Neutrophil (primary cell): Measurements from ENCODE around the gene ST7.

Source experiments
- H3K27ac ChIP-seq: fragments of 200-600 bp; sonication (generic); 2 replicates; pipeline ENCODE4 v1.5.1; 2016; ENCODE audit warnings: mild to moderate bottlenecking, moderate library complexity
- H3K27me3 ChIP-seq: fragments of 200-600 bp; sonication (generic); 2 replicates; pipeline ENCODE4 v1.6.0; 2016; ENCODE audit warnings: mild to moderate bottlenecking
- H3K36me3 ChIP-seq: fragments of 200-600 bp; sonication (generic); 2 replicates; pipeline ENCODE4 v1.5.1; 2017
- H3K4me1 ChIP-seq, 2 experiments: fragments of 200-600 bp in 1 of 2; sonication (generic) in 1 of 2; 1 replicate in 1 of 2; 2 replicates in 1 of 2; pipeline versions ENCODE4 v1.5.1 to v1.6.1; 2013 to 2016; ENCODE audit warnings: low read depth in 1 of 2, low read length in 1 of 2, mild to moderate bottlenecking in 1 of 2, moderate library complexity in 1 of 2; ENCODE audit not compliant: control insufficient read depth in 1 of 2, insufficient read depth in 1 of 2
- H3K4me3 ChIP-seq, 2 experiments: fragments of 200-600 bp in 1 of 2; sonication (generic) in 1 of 2; 1 replicate in 1 of 2; 2 replicates in 1 of 2; pipeline ENCODE4 v1.5.1; 2013 to 2016; ENCODE audit warnings: low read depth in 1 of 2, low read length in 1 of 2, mild to moderate bottlenecking in 1 of 2, moderate library complexity in 1 of 2
- H3K9me3 ChIP-seq: fragments of 200-600 bp; sonication (generic); 2 replicates; pipeline ENCODE4 v1.5.1; 2016
- TF ChIP-seq, protein P1 (sequence below): fragments of 200-600 bp; sonication (generic); IDR thresholded peaks from 2 replicates; pipeline ENCODE4 v1.5.1; 2016; ENCODE audit warnings: antibody characterized with exemption

ST7 gene

DNA sequence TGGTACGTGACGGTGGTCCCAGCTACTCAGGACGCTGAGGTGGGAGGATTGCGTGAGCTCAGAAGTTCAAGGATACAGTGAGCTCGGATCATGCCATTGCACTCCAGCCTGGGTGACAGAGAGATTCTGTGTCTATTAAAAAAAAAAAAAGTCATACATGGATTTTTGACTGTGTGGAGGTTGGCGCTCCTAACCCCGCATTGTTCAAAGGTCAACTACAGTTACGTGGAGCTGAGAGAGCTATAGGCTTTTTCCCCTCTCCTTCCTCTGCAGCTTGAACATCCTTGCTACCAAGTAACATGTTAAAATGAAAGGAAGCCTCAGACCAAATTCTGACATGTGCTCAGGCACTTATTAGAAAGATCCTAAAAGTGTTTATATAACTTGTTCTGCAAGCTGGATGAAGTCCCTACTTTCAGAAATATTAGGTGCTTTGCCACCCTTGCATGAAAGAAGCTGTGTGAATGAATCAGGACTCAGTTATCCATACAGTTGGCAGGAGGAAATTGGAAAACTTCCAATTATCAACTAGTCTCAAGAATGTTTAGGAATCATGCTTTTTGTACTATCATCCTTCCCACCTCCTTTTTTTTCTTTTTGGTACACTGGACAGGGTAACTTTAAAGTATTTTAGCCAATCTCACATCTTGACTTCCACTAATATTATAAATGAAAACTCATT lies 12.5 kb upstream of the ST7 start:
- Histone ChIP-seq H3K27ac (no peak overlapping the region), H3K9me3 (no peaks in the 10 kb centered on the region), H3K27me3 (no peaks in the 10 kb centered on the region), H3K4me1 (no peaks in the 10 kb centered on the region), H3K4me3 (no peak overlapping the region), H3K36me3 (no peaks in the 10 kb centered on the region)
- TF ChIP-seq, protein P1, sequence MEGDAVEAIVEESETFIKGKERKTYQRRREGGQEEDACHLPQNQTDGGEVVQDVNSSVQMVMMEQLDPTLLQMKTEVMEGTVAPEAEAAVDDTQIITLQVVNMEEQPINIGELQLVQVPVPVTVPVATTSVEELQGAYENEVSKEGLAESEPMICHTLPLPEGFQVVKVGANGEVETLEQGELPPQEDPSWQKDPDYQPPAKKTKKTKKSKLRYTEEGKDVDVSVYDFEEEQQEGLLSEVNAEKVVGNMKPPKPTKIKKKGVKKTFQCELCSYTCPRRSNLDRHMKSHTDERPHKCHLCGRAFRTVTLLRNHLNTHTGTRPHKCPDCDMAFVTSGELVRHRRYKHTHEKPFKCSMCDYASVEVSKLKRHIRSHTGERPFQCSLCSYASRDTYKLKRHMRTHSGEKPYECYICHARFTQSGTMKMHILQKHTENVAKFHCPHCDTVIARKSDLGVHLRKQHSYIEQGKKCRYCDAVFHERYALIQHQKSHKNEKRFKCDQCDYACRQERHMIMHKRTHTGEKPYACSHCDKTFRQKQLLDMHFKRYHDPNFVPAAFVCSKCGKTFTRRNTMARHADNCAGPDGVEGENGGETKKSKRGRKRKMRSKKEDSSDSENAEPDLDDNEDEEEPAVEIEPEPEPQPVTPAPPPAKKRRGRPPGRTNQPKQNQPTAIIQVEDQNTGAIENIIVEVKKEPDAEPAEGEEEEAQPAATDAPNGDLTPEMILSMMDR = no peak

DNA sequence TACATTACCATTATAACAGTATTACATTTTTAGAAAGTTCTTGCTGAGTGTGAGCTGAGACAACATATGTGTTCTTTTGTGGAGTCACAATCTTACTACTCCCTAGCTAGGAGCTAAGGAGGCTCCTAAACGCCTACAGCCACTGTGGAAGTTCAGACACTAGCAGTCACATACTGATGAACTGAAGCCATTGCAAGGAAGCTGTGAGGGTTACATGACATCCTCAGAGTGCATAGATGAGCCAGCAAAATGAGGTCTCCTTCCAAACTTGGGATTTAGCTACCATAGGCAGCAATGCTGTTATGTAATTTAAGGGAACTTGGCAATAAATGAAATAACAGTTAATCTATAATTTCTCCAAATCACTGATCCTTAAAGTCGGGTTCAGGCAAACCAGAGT lies 10.8 kb upstream of the ST7 start:
- no peaks in the 10 kb centered on the region for H3K27me3 ChIP-seq
- H3K9me3 ChIP-seq = no peaks in the 10 kb centered on the region
- H3K4me3 ChIP-seq = no peak overlapping the region
- no peak overlapping the region for H3K27ac ChIP-seq
- no peaks in the 10 kb centered on the region for H3K4me1 ChIP-seq
- H3K36me3 ChIP-seq = no peaks in the 10 kb centered on the region
- TF ChIP-seq, protein P1 = no peak

DNA sequence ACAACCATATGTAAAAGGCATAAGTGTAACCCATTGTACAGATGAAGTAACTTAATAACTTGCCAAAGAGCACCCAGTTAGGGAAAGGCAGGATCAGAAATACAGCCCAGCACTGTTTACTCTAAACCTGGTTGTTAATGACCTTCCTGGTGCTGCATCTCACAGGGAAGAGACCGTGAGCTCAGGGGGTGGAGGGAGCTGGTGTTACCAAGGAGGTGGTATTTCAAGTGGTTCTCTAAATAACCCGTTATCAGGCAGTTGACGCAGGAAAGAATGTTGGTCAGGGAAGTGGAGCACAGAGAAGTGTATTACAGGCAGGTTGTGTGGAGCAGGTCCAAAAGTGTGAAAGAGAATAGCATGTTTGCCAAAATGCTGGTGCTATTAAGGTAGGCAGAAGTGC lies 4.4 kb upstream of the ST7 start:
- Histone ChIP-seq H3K27me3 (peaks cover 4% of the 10 kb centered on the region), H3K4me1 (peaks cover 8 to 9% of the 10 kb centered on the region in 2 experiments), H3K27ac (no peak overlapping the region), H3K4me3 (no peak overlapping the region), H3K9me3 (no peaks in the 10 kb centered on the region), H3K36me3 (no peaks in the 10 kb centered on the region)
- TF ChIP-seq, protein P1 = no peak

DNA sequence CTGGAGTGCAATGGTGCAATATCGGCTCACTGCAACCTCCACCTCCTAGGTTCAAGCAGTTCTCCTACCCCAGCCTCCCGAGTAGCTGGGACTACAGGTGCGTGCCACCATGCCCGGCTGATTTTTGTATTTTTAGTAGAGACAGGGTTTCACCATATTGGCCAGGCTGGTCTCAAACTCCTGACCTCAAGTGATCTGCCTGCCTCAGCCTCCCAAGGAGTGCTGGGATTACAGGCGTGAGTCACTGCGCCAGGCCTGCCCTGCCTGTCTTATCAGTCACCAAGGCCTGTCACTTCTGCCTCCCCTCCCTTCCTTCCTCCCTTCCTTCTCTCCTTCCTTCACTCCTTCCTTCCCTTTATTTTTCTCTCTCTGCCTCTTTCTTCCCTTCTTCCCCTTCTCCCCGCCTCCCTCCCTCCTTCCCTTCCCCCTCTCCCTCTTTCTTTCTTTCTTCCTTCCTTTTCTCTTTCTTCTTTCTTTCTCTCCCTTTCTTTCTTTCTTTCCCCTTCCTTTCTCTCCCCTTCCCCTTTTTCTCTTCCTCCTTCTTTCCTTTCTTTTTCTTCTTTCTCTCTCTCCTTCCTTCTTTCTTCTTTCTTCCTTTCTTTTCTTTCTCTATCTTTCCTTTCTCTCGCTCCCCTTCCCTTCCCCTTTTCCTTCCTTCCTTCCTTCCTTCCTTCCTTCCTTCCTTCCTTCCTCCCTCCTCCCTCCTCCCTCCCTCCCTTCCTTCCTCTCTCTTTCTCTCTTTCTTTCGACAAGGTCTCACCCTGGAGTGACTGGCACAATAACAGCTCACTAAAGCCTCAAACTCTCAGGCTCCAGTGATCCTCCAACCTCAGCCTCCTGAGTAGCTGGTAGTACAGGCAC lies 3.1 kb upstream of the ST7 start:
- no peak overlapping the region for H3K4me3 ChIP-seq
- TF ChIP-seq, protein P1 = no peak
- peaks cover 4% of the 10 kb centered on the region for H3K27me3 ChIP-seq
- peaks cover 16 to 21% of the 10 kb centered on the region in 2 experiments for H3K4me1 ChIP-seq
- H3K27ac ChIP-seq = no peak overlapping the region
- H3K9me3 ChIP-seq = no peaks in the 10 kb centered on the region
- no peaks in the 10 kb centered on the region for H3K36me3 ChIP-seq

DNA sequence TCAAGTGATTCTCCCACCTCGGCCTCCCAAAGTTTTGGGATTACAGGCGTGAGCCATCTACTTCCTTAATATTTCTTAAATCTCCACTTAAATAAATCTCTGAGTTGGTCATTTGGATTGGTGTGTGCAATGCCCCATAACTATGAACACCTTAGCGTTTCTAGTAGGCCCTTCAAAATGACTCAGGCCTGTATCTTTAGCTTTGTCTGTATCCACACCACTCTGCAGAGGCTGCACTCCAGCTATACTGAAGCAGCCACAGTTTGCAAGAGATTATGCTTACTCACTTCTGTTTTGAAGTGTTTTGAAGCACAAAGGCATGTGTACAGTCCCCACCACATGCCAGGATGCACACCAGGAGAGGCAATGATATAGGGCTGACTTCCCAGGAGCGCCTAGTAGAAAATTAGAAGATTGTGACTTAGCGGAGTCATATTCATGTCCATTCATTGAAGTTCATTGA lies 2.4 kb upstream of the ST7 start:
- TF ChIP-seq, protein P1 = no peak
- Histone ChIP-seq H3K27me3 (peaks cover 4% of the 10 kb centered on the region), H3K4me1 (peaks cover 16 to 23% of the 10 kb centered on the region in 2 experiments), H3K36me3 (no peaks in the 10 kb centered on the region), H3K9me3 (no peaks in the 10 kb centered on the region), H3K27ac (no peak overlapping the region), H3K4me3 (no peak overlapping the region)
